PFSK-1 (cell line): ENCODE data around the gene SEMA3A.

Experiments
- FOXP2 ChIP-seq: optimal IDR thresholded peaks from 2 replicates; pipeline ENCODE3; 2011; ENCODE audit warnings: borderline replicate concordance, control low read depth, inconsistent platforms; ENCODE audit not compliant: insufficient read depth; ENCODE audit errors: extremely low read length, extremely low read depth
- POLR2AphosphoS5 ChIP-seq: IDR thresholded peaks from 2 replicates; pipeline ENCODE4 v1.6.1; 2012; ENCODE audit warnings: low read depth, mild to moderate bottlenecking, control low read depth, low read length, moderate library complexity
- REST ChIP-seq, 2 experiments: IDR thresholded peaks; 2 replicates each; pipeline versions ENCODE4 v1.6.1 to v1.8.0; 2011 to 2012; ENCODE audit warnings: low read depth in 2 of 2, low read length in 2 of 2, control low read depth in 1 of 2, inconsistent platforms in 1 of 2, mild to moderate bottlenecking in 1 of 2, moderate library complexity in 1 of 2; ENCODE audit not compliant: insufficient read depth in 1 of 2
- SIN3A ChIP-seq: IDR thresholded peaks from 2 replicates; pipeline ENCODE4 v1.6.1; 2012; ENCODE audit warnings: mild to moderate bottlenecking, low read length, moderate library complexity, borderline replicate concordance; ENCODE audit not compliant: insufficient read depth
- TAF1 ChIP-seq: IDR thresholded peaks from 2 replicates; pipeline ENCODE4 v1.6.1; 2012; ENCODE audit warnings: low read length, control low read depth, borderline replicate concordance; ENCODE audit not compliant: insufficient read depth

SEMA3A gene

GRCh38 chr7:83976302-83976701 is 218.3 kb downstream of the SEMA3A start:
- no peak for TF ChIP-seq POLR2AphosphoS5
- no peak for TF ChIP-seq TAF1
- no peak for TF ChIP-seq FOXP2
- TF ChIP-seq REST (IDR thresholded peaks at IDR 0.05; ENCODE audit: insufficient read depth in 1 of 2, low read depth in 2 of 2, low read length in 2 of 2): no peak
- TF ChIP-seq SIN3A: no peak

- TF ChIP-seq TAF1 (no peak), REST (IDR thresholded peaks at IDR 0.05; ENCODE audit: insufficient read depth in 1 of 2, low read depth in 2 of 2, low read length in 2 of 2) (no peak), SIN3A (no peak), FOXP2 (no peak), POLR2AphosphoS5 (no peak)
These were observed 224.5 kb downstream of the SEMA3A start for GRCh38 chr7:83970081-83970480.

GRCh38 chr7:83964318-83964717 is 230.3 kb downstream of the SEMA3A start:
- TF ChIP-seq TAF1 (no peak), FOXP2 (no peak), POLR2AphosphoS5 (no peak), REST (IDR thresholded peaks at IDR 0.05; ENCODE audit: insufficient read depth in 1 of 2, low read depth in 2 of 2, low read length in 2 of 2) (no peak), SIN3A (no peak)

- TF ChIP-seq FOXP2: no peak
- TF ChIP-seq POLR2AphosphoS5: no peak
- TF ChIP-seq TAF1: no peak
- no peak for TF ChIP-seq REST (IDR thresholded peaks at IDR 0.05; ENCODE audit: insufficient read depth in 1 of 2, low read depth in 2 of 2, low read length in 2 of 2)
- no peak for TF ChIP-seq SIN3A
These were observed 237.3 kb downstream of the SEMA3A start for GRCh38 chr7:83957333-83957732.

GRCh38 chr7:83956104-83956503 is 238.5 kb downstream of the SEMA3A start:
- TF ChIP-seq REST (IDR thresholded peaks at IDR 0.05; ENCODE audit: insufficient read depth in 1 of 2, low read depth in 2 of 2, low read length in 2 of 2): no peak
- TF ChIP-seq FOXP2: no peak
- TF ChIP-seq POLR2AphosphoS5: no peak
- TF ChIP-seq SIN3A: no peak
- no peak for TF ChIP-seq TAF1
